ENCODE measurements around the gene IFIT1B.
"Not testable (repeated sequence)": the region's sequence is repeated elsewhere in the genome, so short reads cannot be mapped to it uniquely, and the experiment has no call there.

The IFIT1B gene

DNA sequence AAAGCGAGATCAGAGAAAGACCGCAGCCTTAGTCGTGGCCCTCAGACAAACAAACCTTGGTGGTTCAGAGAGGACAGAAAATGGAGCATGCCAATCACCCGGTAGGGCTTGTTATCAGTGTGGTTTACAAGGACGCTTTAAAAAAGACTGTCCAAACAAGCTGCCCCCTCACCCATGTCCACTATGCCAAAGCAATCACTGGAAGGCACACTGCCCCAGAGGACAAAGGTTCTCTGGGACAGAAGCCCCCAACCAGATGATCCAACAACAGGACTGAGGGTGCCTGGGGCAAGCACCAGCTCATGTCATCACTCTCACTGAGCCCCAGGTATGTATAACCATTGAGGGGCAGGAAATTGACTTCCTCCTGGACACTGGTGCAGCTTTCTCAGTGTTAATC, 31.4 kb downstream of the IFIT1B start:
- DNase-seq = not testable (repeated sequence)

DNA sequence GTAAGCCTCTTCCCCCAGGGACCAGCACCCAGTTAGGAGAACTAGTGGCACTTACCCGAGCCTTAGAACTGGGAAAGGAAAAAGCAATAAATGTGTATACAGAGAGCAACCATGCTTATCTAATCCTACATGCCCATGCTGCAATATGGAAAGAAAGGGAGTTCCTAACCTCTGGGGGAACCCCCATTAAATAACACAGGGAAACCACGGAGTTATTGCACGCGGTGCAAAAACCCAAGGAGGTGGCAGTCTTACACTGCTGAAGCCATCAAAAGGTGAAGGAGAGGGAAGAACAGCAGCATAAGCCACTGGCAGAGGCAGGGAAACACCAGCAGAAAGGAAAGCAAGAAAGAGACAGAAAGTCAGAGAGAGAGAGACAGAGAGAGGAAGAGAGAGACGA, 32.7 kb downstream of the IFIT1B start:
- not testable (repeated sequence) for DNase-seq

- not testable (repeated sequence) for DNase-seq
Observed at GRCh38 chr10:89411135-89411534, 33.3 kb downstream of the IFIT1B start.

DNA sequence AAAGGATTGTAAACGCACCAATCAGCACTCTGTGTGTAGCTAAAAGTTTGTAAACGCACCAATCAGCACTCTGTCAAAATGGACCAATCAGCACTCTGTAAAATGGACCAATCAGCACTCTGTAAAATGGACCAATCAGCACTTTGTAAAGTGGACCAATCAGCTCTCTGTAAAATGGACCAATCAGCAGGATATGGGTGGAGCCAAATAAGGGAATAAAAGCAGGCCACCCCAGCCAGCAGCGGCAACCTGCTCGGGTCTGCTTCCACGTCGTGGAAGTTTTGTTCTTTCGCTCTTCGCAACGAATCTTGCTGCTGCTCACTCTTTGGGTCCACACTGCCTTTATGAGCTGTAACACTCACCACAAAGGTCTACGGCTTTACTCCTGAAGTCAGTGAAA, 34.4 kb downstream of the IFIT1B start:
- DNase-seq = not testable (repeated sequence)

GRCh38 chr10:89413398-89413912, 35.6 kb downstream of the IFIT1B start:
- no peak for DNase-seq

DNA sequence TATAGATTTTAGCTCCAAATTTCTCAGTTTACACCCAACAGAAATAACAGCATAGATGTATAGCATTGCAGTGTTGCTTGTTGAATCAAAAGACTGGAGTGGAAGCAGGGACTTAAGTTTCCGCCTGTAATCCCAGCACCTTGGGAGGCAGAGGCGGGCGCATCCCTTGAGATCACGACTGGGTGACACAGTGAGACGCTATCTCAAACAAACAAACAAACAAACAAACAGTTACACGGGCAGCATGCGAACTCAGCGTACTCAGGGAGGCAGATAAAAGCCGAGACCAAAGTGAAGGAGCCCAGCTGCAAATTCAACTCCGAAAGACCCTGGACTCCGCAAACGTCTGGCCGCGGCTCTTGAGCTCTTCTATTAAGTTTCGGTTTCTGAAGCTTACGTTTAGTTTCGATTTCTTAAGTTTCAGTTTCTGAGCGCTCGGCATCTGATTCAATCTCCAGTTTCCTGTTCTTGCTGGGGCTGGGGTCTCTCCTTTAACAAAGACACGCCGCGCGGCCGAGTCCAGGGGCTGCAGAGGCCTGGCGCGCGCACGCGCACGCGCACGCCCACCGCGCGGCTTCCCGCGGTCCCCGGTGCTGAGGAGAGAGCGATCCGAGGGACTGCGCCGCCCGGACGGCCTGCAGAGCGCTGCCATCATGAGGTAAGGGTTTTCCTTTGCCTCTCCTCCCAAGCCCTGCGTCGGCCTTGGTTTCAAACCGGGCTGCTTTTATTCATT, 36.5 kb downstream of the IFIT1B start, which contains the start of gene IFIT5:
TSS of gene IFIT5 (plus strand) at position 423 of the 733 bp plus-strand sequence. CDS start at position 654, 231 bp downstream.
- peak in 53 of 56 donors; percentile 7 to 91 (median 68) for DNase-seq

- DNase-seq = peak in 43 of 56 donors; percentile 41 to 91 (median 68)
Observed at GRCh38 chr10:89414879-89415821, 37.3 kb downstream of the IFIT1B start.

- DNase-seq = no peak
Observed at GRCh38 chr10:89416465-89416864, 38.6 kb downstream of the IFIT1B start.

DNA sequence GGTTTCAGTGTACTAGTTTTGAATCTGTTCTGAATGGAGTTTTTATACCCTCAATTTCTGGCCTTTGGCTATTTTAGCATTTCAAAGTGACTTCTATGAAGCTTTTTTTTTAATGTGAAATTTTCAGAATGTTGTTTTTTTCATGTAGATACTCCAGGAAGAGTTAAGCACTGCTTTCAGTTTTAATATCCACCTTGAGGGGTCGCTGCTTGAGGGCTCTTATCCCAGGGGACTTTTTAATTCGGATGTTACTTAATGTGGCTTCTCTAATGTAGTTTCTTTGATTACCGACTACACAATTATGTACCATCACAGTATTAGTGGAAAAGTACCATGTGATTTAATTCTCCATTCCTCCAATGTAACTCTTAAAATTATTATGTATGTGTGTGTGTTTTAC, 41.7 kb downstream of the IFIT1B start:
- DNase-seq = no peak

GRCh38 chr10:89421018-89421476, 43.2 kb downstream of the IFIT1B start:
- no peak for DNase-seq

GRCh38 chr10:89425000-89425399, 47.1 kb downstream of the IFIT1B start:
- no peak for DNase-seq

DNA sequence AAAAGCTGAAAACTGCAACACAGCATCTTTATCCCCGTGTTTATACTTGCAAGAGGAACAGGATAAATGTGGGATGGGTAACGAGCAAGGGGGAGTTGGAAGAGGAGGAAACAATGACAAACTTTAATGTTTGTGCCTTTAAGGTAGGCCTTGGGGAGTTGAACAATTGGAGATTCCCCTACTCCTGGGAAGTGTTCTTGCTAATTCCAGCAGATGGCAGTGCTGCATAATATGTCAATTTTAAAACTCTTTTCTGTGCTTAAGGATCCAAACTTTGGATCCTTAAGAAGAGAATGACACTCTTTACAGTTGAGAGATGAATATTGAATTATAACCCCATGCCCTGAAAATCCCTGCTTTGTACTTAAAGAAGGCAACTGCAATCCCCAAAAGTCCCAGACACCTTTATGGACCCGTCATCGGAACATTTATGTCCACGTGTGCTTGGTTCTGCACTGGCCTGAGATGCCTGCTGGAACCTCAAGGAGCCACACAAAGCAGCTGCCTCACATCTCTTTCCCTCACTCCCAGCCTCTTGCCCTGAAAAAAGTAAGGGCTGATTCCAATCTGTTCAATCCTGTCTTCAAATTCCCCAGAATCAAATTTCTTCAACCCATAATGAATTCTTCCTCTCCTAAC, 48.5 kb downstream of the IFIT1B start:
- DNase-seq = peak in 4 of 56 donors; percentile 8 to 9 (median 9)

GRCh38 chr10:89427629-89428028, 49.8 kb downstream of the IFIT1B start:
- no peak for DNase-seq

- DNase-seq = no peak
Observed at GRCh38 chr10:89428877-89429276, 51.0 kb downstream of the IFIT1B start.

GRCh38 chr10:89431977-89432376, 54.1 kb downstream of the IFIT1B start:
- no peak for DNase-seq
